Memory B cell (primary cell): ENCODE data around the gene RBM47.

Source experiments
- ATAC-seq: fragments of 150-1000 bp; cut with Tn5 transposase; 2 replicates; pipeline ENCODE4 v1.10.0; 2021; ENCODE audit warnings: low read depth, mild to moderate bottlenecking, moderate library complexity
- DNase-seq, 2 donors: peaks; one replicate each; pipeline ENCODE4 v3.0.0; 2022; ENCODE audit warnings: low spot score in 2 of 2
- H3K27ac Mint-ChIP-seq: one replicate; pipeline ENCODE4 v1.8.0; 2022; ENCODE audit warnings: mild to moderate bottlenecking, moderate library complexity, mixed read lengths
- H3K27me3 Mint-ChIP-seq: one replicate; pipeline ENCODE4 v1.8.0; 2022; ENCODE audit warnings: mixed read lengths
- H3K36me3 Mint-ChIP-seq: one replicate; pipeline ENCODE4 v1.8.0; 2022; ENCODE audit warnings: mild to moderate bottlenecking, mixed read lengths
- H3K4me1 Mint-ChIP-seq: one replicate; pipeline ENCODE4 v1.8.0; 2022; ENCODE audit warnings: mixed read lengths
- H3K4me3 Mint-ChIP-seq: one replicate; pipeline ENCODE4 v1.8.0; 2022; ENCODE audit warnings: mild to moderate bottlenecking, moderate library complexity, mixed read lengths
- H3K9me3 Mint-ChIP-seq: one replicate; pipeline ENCODE4 v1.8.0; 2022; ENCODE audit warnings: mixed read lengths

The RBM47 gene

DNA sequence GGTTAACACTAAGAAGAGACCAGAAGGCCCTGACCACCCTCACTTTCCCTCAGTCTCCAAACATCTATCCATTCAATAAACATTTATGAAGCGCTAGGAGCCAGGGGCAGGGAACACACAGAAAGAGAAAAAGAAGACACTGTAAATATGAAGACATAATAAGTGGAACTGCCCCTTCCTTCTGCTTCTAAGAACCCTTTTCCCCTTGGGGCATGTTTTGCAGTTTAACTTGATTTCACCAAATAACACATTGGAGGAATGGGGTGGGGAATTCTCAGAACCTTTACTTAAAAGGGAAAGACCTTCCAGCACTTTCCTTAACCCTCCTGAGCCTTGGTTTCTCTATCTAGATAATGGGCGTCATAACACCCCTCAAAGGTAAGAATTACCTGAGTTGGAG is 42.3 kb downstream of the RBM47 start:
- DNase-seq (no peak), ATAC-seq (no peak)
- Mint-ChIP-seq H3K4me1 (peaks cover 12% of the 10 kb centered on the region), H3K9me3 (no peaks in the 10 kb centered on the region), H3K27me3 (no peaks in the 10 kb centered on the region), H3K4me3 (no peak overlapping the region), H3K36me3 (peaks cover 15% of the 10 kb centered on the region), H3K27ac (peak overlapping the region; percentile 13)

DNA sequence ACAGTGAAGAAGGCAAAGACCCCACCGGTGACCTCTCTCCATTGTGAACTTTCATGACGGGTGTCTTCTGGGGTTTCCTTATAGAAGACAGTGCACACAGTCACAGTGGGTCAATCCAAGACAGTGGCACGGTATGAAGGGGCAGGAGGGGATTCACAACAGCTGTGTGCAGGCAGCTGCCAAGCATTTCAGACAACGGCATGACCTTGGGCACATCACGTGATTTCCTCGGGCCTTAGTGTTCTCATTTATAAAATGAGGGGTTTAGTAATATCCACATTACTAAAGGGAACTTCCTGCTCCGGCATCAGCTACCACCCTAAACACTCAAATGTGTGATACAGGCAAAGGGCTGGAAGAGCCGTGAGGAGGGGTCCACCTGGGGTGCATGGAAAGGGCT is 42.9 kb downstream of the RBM47 start:
- DNase-seq = no peak
- Mint-ChIP-seq H3K4me3 (no peak overlapping the region), H3K27ac (peak overlapping the region; percentile 13)

DNA sequence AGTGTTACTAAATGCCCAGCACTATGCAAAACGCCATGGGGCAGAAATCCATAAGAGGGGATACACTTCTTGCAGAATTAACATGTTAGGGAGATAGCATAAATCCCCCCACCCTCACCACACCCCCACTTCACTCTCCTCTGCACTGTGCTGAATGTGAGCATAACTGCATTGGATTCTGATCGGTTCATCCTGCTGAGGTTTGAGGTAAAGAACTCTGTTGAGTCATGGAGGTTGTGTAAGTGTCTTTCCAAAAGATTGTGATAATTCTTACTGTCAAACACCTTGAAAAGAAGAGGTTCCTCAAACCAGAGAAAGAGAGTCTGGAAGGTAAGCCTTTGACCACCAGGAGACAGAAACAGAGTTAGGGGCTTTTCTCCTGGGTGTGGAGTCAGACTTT is 43.6 kb downstream of the RBM47 start:
- DNase-seq (no peak), ATAC-seq (no peak)
- Mint-ChIP-seq H3K27me3 (no peaks in the 10 kb centered on the region), H3K36me3 (peaks cover 14% of the 10 kb centered on the region), H3K9me3 (no peaks in the 10 kb centered on the region), H3K4me3 (no peak overlapping the region), H3K27ac (no peak overlapping the region), H3K4me1 (peaks cover 15% of the 10 kb centered on the region)

More for the DNA sequence above, 42.9 kb downstream of the RBM47 start:
- no peak for ATAC-seq
- H3K27me3 Mint-ChIP-seq = no peaks in the 10 kb centered on the region
- H3K9me3 Mint-ChIP-seq = no peaks in the 10 kb centered on the region
- H3K4me1 Mint-ChIP-seq = peaks cover 15% of the 10 kb centered on the region
- peaks cover 15% of the 10 kb centered on the region for H3K36me3 Mint-ChIP-seq

DNA sequence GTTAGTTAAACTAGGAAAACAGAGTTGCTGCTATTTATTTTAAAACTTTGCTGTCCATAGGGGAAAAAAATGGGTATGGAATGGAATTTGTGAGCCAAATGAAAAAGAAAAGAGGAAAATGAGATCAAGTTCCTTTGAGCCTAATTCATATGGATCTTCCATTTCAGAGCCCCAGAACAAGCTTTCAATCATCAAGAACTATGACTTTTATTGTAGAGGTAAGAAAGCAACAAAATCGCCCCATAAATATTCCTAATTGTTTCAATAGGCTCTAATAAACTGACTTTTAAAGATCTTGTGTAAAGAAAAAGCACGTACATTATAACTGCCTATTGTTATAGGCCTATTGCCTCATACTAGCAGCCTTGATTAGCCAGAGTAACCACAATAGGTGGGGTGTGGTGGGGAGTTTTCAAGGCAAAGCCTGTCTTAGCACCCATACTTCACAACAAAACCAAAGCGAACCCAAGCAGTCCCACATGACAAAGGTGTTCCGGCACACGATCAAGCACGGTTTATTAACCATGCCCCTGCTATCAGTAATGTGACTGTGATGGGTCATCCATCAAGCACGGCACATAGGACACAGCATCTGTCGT is 44.4 kb downstream of the RBM47 start:
- Mint-ChIP-seq H3K9me3 (no peaks in the 10 kb centered on the region), H3K36me3 (peaks cover 10% of the 10 kb centered on the region)

DNA sequence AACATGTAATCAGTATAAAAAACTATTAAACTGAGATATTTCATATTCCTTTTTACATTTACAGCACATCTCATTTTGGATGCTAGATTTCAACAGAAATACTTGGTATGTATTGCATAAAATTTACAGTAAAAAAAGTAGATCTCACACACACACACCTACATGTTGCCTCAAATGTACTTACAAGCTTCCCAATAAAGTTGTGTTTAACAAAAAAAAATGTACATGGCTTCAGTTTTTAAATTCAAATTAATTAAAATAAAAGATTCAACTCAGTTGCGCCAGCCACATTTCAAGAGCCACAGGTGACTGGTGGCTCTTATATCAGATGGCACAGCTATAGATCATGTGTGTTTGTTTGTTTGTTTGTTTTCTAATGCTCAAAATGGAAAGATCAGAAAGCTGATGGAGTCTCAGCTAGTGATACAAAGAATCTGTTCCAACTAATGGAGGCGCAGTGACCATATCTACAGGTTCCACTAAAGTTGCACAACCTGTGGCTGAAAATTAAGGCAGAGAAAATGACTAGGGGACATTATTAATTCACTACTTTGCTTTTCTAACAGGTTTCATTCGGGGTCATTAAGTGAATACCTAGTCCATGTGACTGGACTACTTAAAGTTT is 45.0 kb downstream of the RBM47 start:
- Mint-ChIP-seq H3K27ac (no peak overlapping the region), H3K9me3 (no peaks in the 10 kb centered on the region), H3K4me1 (peaks cover 19% of the 10 kb centered on the region), H3K36me3 (peaks cover 10% of the 10 kb centered on the region), H3K27me3 (no peaks in the 10 kb centered on the region), H3K4me3 (no peak overlapping the region)
- DNase-seq = no peak
- no peak for ATAC-seq

More for the DNA sequence above, 44.4 kb downstream of the RBM47 start:
- Mint-ChIP-seq H3K27me3 (no peaks in the 10 kb centered on the region), H3K4me3 (no peak overlapping the region), H3K27ac (no peak overlapping the region), H3K4me1 (peaks cover 19% of the 10 kb centered on the region)
- DNase-seq (no peak), ATAC-seq (no peak)

DNA sequence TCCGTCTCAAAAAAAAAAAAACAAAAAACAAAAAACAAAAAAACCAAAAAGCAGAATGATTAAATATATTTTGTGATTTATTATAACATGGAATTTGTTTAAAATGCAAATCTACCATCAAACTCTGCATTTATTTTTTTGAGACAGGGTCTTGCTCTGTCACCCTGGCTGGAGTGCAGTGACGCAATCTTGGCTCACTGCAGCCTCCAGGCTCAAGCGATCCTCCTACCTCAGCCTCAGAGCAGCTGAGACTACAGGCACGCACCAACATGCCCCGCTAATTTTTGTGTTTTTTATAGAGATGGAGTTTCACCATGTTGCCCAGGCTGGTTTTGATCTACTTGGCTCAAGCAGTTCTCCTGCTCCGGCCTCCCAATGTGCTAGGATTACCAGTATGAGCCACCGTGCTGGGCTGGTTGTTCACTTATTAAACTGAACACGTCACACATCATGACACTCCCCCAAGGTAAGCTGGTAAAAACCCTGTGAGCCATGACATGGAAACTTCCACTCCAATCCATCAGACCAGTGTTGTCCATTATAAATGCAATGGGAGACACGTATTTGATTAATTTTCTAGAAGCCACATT is 45.7 kb downstream of the RBM47 start:
- no peak overlapping the region for H3K4me3 Mint-ChIP-seq
- peaks cover 19% of the 10 kb centered on the region for H3K4me1 Mint-ChIP-seq
- peaks cover 10% of the 10 kb centered on the region for H3K36me3 Mint-ChIP-seq
- H3K9me3 Mint-ChIP-seq = no peaks in the 10 kb centered on the region
- ATAC-seq (no peak), DNase-seq (no peak)
- H3K27me3 Mint-ChIP-seq = no peaks in the 10 kb centered on the region
- no peak overlapping the region for H3K27ac Mint-ChIP-seq

DNA sequence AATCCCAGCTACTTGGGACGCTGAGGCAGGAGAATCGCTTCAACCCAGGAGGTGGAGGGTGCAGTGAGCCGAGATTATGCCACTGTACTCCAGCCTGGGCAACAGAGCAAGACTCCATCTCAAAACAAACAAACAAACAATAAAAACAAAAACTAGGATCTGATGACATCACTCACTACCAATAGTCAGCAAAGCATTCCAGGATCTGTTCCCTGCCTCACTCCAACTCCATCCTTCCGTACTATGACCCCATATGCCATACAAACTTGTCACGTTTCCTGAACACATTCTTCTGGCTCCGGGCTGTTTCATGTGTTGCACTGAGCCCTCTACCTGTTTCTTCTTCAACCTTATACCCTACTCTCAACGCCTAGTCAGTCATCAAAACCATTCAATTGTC is 47.3 kb downstream of the RBM47 start:
- no peak for DNase-seq
- H3K27ac Mint-ChIP-seq = no peak overlapping the region
- peaks cover 19% of the 10 kb centered on the region for H3K4me1 Mint-ChIP-seq
- no peak overlapping the region for H3K4me3 Mint-ChIP-seq
- no peaks in the 10 kb centered on the region for H3K27me3 Mint-ChIP-seq
- ATAC-seq = no peak
- no peaks in the 10 kb centered on the region for H3K9me3 Mint-ChIP-seq
- peaks cover 10% of the 10 kb centered on the region for H3K36me3 Mint-ChIP-seq

DNA sequence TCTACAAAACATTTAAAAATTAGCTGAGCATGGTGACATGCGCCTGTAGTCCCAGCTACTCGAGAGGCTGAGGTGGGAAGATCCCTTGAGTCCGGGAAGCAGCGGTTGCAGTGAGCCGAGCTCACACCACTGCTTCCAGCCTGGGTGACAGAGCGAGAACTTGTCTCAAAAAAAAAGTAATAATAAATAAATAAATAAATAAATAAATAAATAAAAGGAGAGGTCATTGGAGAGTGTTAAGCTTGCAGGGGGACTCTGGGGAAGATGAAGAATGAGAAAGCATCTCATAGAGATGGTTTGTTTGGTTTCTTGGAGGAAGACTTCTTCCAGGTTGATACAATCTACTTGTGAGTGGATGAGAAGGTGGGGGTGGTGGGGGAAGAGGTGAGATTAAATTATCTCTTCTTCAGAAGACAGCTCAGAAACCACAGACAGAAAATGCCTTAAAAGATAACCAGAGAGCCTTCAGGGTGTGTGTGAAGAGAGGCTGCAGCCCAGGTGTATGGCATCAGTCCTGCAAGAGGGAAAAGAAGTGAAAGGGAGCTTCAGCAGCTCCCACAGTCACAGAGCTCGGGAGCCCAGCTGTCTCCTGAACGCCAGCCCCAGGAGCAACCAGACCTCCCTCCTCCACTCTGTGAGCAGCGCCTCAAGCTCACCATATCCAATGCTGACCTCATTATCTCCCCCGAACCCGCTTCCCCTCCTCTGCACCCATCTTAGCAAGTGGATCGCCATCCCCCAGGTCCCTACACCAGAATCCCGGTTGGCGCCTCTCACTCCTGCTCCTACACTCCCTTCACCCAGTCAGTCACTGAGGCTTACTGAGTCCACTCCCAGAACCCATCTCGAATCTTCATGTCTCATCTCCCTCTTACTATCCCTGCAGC is 48.2 kb downstream of the RBM47 start:
- H3K4me1 Mint-ChIP-seq = peaks cover 22% of the 10 kb centered on the region
- peaks cover 10% of the 10 kb centered on the region for H3K36me3 Mint-ChIP-seq
- H3K27ac Mint-ChIP-seq = no peak overlapping the region
- no peak overlapping the region for H3K4me3 Mint-ChIP-seq
- H3K9me3 Mint-ChIP-seq = no peaks in the 10 kb centered on the region
- no peaks in the 10 kb centered on the region for H3K27me3 Mint-ChIP-seq
- no peak for ATAC-seq
- no peak for DNase-seq

DNA sequence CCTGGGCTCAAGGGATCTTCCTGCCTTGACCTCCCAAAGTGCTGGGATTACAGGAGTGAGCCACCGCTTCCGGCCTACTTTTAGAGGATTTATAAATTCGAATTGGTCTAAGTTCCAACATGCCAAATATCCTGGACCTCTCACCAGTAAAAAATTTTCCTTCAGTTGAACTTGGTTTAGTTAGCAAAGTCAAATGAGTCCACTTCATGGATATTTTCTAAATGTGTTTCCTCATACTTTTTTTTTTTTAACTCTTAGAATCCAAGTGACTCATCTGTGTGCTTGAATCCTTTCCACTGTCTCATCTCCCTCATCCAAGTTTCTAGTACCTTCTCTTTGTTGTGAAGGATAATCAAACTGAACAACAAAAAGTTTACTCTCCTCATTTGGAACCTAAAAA is 49.7 kb downstream of the RBM47 start:
- ATAC-seq (no peak), DNase-seq (no peak)
- no peak overlapping the region for H3K4me3 Mint-ChIP-seq
- H3K27ac Mint-ChIP-seq = peak overlapping the region; percentile 56
- no peaks in the 10 kb centered on the region for H3K9me3 Mint-ChIP-seq
- H3K4me1 Mint-ChIP-seq = peaks cover 30% of the 10 kb centered on the region
- peaks cover 7% of the 10 kb centered on the region for H3K36me3 Mint-ChIP-seq
- H3K27me3 Mint-ChIP-seq = no peaks in the 10 kb centered on the region

DNA sequence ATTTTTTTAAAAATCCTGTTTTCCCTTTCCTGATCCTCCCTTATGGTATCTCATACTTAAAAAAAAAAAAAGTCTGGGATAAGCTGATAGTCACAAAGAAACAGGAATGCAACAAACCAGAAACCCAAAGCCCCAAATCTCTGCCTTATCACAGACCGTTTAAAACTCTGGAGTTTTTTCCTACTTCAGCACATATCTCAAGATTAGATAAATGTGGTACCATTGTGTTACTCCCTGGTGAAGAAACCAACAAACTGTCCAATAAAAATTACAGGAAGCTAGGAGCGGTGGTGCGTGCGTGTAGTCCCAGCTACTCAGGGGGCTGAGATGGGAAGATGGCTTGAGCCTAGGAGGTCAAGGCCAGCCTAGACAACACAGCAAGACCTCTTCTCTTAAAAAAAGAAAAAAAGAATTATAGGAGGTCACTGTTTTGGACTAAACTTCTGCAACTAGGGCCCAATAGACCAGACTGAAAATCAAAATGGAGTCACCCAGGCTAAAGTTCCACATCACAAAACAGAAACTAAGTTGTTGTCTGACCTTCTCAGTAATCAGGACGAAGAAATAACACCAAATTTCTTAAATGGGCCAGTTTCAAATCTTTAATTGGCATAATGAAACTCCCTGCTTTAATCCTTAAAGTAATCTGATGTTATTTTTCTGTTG is 51.9 kb downstream of the RBM47 start:
- DNase-seq (no peak), ATAC-seq (no peak)
- H3K27ac Mint-ChIP-seq = peak overlapping the region; percentile 98
- no peak overlapping the region for H3K4me3 Mint-ChIP-seq
- H3K9me3 Mint-ChIP-seq = no peaks in the 10 kb centered on the region
- no peaks in the 10 kb centered on the region for H3K27me3 Mint-ChIP-seq
- peaks cover 5% of the 10 kb centered on the region for H3K36me3 Mint-ChIP-seq
- peaks cover 39% of the 10 kb centered on the region for H3K4me1 Mint-ChIP-seq

DNA sequence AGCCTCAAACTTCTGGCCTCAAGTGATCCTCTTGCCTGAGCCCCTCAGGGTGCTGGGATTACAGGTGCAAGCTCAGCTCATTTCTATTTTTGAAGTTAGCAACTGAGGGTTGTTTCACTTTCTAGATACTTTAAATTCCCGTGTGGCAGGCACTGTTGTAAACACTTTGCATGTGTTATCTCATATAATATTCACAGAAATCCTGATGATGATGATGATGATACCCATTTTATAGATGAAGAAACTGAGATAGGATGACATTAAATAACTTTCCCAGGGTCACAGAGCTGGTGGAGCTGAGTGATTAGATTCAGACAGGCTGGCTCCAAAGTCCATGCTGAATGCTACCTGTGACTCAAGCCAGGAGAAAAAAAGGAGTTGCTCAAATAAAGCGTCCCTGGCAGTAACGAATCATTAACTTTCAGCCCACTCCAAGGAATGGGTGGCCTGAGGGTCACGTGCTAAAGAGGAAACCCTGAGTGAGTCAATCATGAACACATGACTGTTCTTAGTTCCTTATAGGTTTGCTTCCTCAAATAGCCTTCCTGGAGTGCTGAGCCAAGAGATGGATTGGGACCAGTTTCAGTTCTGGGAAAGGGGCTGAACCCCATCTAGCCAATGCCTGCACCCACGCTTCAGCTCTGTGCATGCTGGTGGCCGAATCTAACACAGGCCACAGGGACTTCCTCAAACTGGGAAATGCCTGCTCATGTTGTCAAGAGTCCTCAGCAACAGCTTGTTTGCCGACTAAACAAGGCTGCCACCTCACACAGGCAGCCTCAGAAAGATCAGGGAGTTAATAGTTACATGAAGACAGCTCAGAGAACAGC is 52.8 kb downstream of the RBM47 start:
- Mint-ChIP-seq H3K36me3 (peaks cover 2% of the 10 kb centered on the region), H3K9me3 (no peaks in the 10 kb centered on the region), H3K27me3 (no peaks in the 10 kb centered on the region), H3K27ac (peak overlapping the region; percentile 98), H3K4me1 (peaks cover 34% of the 10 kb centered on the region), H3K4me3 (peak overlapping the region; percentile 75)
- ATAC-seq (peak; percentile 84), DNase-seq (peak; percentile 47 to 56)

DNA sequence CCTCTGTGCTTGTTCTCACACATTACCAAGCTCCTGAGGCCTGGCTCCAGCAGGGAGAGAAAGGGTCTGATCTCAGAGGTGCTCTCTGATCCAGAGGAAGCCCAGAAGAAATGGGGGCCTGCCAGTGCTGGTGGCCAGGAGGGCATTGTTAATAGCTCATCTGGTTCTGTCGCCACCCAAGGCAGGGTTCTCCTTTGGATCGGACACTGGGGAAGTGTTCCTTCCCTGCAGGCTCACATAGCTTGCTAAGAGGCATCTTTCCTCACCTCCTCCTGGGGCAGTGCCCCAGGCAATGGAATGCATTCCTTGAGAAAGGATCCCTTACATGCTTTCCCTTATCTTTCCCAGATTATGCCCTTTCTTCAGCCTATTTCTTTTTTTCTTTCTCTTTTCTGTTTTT is 53.8 kb downstream of the RBM47 start:
- no peaks in the 10 kb centered on the region for H3K9me3 Mint-ChIP-seq
- H3K27ac Mint-ChIP-seq = peak overlapping the region; percentile 98
- H3K4me3 Mint-ChIP-seq = no peak overlapping the region
- peaks cover 33% of the 10 kb centered on the region for H3K4me1 Mint-ChIP-seq
- H3K27me3 Mint-ChIP-seq = no peaks in the 10 kb centered on the region
- DNase-seq = no peak
- peaks cover 2% of the 10 kb centered on the region for H3K36me3 Mint-ChIP-seq
- ATAC-seq = no peak
